Effector memory CD4-positive, alpha-beta T cell (primary cell): ENCODE data around the gene ANKRD65.
"Not testable (repeated sequence)": the region's sequence is repeated elsewhere in the genome, so short reads cannot be mapped to it uniquely, and the experiment has no call there.

Experiments used
- DNase-seq, 3 donors: peaks; one replicate each; pipeline ENCODE4 v3.0.0-alpha.2; 2020
- H3K27ac ChIP-seq: 2 replicates; pipeline ENCODE4 v1.7.0; 2013; ENCODE audit warnings: mild to moderate bottlenecking, low read length, moderate library complexity; ENCODE audit not compliant: insufficient read depth, poor library complexity, severe bottlenecking
- H3K27me3 ChIP-seq: replicated peaks from 2 replicates; pipeline ENCODE4 v1.7.0; 2013; ENCODE audit warnings: mild to moderate bottlenecking, low read length; ENCODE audit not compliant: insufficient read depth, control insufficient read depth, poor library complexity, severe bottlenecking
- H3K36me3 ChIP-seq: 2 replicates; pipeline ENCODE4 v1.7.0; 2013; ENCODE audit warnings: mild to moderate bottlenecking, low read length, moderate library complexity; ENCODE audit not compliant: control insufficient read depth, insufficient read depth
- H3K4me1 ChIP-seq: 2 replicates; pipeline ENCODE4 v1.7.0; 2013; ENCODE audit warnings: low read length, mild to moderate bottlenecking; ENCODE audit not compliant: control insufficient read depth, insufficient read depth, poor library complexity, severe bottlenecking
- H3K4me3 ChIP-seq: 2 replicates; pipeline ENCODE4 v1.7.0; 2013; ENCODE audit warnings: low read length, low read depth, mild to moderate bottlenecking; ENCODE audit not compliant: insufficient read depth, poor library complexity, severe bottlenecking
- H3K9me3 ChIP-seq: 2 replicates; pipeline ENCODE4 v1.7.0; 2013; ENCODE audit warnings: mild to moderate bottlenecking, low read length, moderate library complexity; ENCODE audit not compliant: control insufficient read depth

ANKRD65 gene

GRCh38 chr1:1430992-1431844, 10.1 kb upstream of the ANKRD65 start:
- Histone ChIP-seq H3K4me3 (no peak overlapping the region), H3K36me3 (no peaks in the 10 kb centered on the region), H3K4me1 (peaks cover 12% of the 10 kb centered on the region), H3K27me3 (peaks cover 29% of the 10 kb centered on the region), H3K27ac (no peak overlapping the region), H3K9me3 (no peaks in the 10 kb centered on the region)
- no peak for DNase-seq

GRCh38 chr1:1430114-1430982, 9.3 kb upstream of the ANKRD65 start:
- H3K4me3 ChIP-seq = no peak overlapping the region
- peaks cover 24% of the 10 kb centered on the region for H3K27me3 ChIP-seq
- no peak for DNase-seq
- no peak overlapping the region for H3K27ac ChIP-seq
- peaks cover 7% of the 10 kb centered on the region for H3K4me1 ChIP-seq
- no peaks in the 10 kb centered on the region for H3K36me3 ChIP-seq
- no peaks in the 10 kb centered on the region for H3K9me3 ChIP-seq

GRCh38 chr1:1429671-1430073, 8.6 kb upstream of the ANKRD65 start:
- no peak for DNase-seq
- peaks cover 17% of the 10 kb centered on the region for H3K27me3 ChIP-seq
- no peaks in the 10 kb centered on the region for H3K36me3 ChIP-seq
- no peak overlapping the region for H3K4me3 ChIP-seq
- H3K4me1 ChIP-seq = peaks cover 7% of the 10 kb centered on the region
- H3K9me3 ChIP-seq = no peaks in the 10 kb centered on the region
- no peak overlapping the region for H3K27ac ChIP-seq

GRCh38 chr1:1428967-1429366, 7.9 kb upstream of the ANKRD65 start:
- not testable (repeated sequence) for DNase-seq, H3K4me3 ChIP-seq, H3K9me3 ChIP-seq, H3K27ac ChIP-seq, H3K36me3 ChIP-seq, H3K4me1 ChIP-seq
- H3K27me3 ChIP-seq = peaks cover 14% of the 10 kb centered on the region

- DNase-seq = no peak
- no peak overlapping the region for H3K4me3 ChIP-seq
- no peaks in the 10 kb centered on the region for H3K36me3 ChIP-seq
- H3K27me3 ChIP-seq = peaks cover 14% of the 10 kb centered on the region
- H3K27ac ChIP-seq = no peak overlapping the region
- H3K4me1 ChIP-seq = peaks cover 7% of the 10 kb centered on the region
- H3K9me3 ChIP-seq = no peaks in the 10 kb centered on the region
Measured at GRCh38 chr1:1428174-1428573, 7.1 kb upstream of the ANKRD65 start.

- Histone ChIP-seq H3K4me3 (no peak overlapping the region), H3K4me1 (peaks cover 7% of the 10 kb centered on the region), H3K27ac (no peak overlapping the region), H3K27me3 (peaks cover 17% of the 10 kb centered on the region), H3K9me3 (no peaks in the 10 kb centered on the region), H3K36me3 (no peaks in the 10 kb centered on the region)
- DNase-seq = no peak
Measured at GRCh38 chr1:1427820-1428148, 6.7 kb upstream of the ANKRD65 start.

- no peak overlapping the region for H3K27ac ChIP-seq
- no peak overlapping the region for H3K4me3 ChIP-seq
- H3K27me3 ChIP-seq = peaks cover 14% of the 10 kb centered on the region
- DNase-seq = no peak
- H3K36me3 ChIP-seq = no peaks in the 10 kb centered on the region
- peaks cover 7% of the 10 kb centered on the region for H3K4me1 ChIP-seq
- H3K9me3 ChIP-seq = no peaks in the 10 kb centered on the region
Measured at GRCh38 chr1:1427106-1427819, 6.2 kb upstream of the ANKRD65 start.

GRCh38 chr1:1426496-1427105, 5.5 kb upstream of the ANKRD65 start:
- peaks cover 7% of the 10 kb centered on the region for H3K4me1 ChIP-seq
- no peak overlapping the region for H3K27ac ChIP-seq
- H3K27me3 ChIP-seq = peaks cover 14% of the 10 kb centered on the region
- H3K4me3 ChIP-seq = no peak overlapping the region
- no peak for DNase-seq
- no peaks in the 10 kb centered on the region for H3K36me3 ChIP-seq
- no peaks in the 10 kb centered on the region for H3K9me3 ChIP-seq

GRCh38 chr1:1425753-1426495, 4.8 kb upstream of the ANKRD65 start:
- no peak for DNase-seq
- Histone ChIP-seq H3K27me3 (peaks cover 20% of the 10 kb centered on the region), H3K4me3 (no peak overlapping the region), H3K36me3 (no peaks in the 10 kb centered on the region), H3K27ac (no peak overlapping the region), H3K4me1 (peaks cover 7% of the 10 kb centered on the region), H3K9me3 (no peaks in the 10 kb centered on the region)
